Cortex of kidney (tissue), 1 donor: Measurements from ENCODE around the gene GCLM.
"Not testable (repeated sequence)": the region's sequence is repeated elsewhere in the genome, so short reads cannot be mapped to it uniquely, and the experiment has no call there.

Experiments
- DNase-seq: peaks from one replicate; lab custom pipeline; 2025; lab: John Stamatoyannopoulos, UW

Gene GCLM

GRCh38 chr1:93888900-93889299 lies 20.3 kb downstream of the GCLM start:
- DNase-seq = no peak

DNA sequence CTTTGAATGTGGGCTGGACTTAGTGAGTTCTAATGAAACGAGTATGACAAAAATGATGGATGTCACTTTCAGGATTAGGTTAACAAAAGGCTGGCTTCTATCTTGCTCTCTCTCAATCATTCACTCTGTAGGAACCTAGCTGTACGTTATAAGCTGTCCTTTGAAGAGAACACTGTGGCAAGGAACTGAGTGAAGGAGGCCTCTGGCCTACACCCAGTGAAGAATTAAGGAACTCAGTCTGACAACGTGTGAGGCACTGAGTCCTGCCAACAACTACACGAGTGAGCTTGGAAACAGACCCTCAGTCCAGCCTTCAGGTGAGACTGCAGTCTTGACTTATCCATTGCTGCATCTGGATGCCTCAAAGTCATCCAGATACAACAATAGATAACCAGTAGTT lies 27.0 kb downstream of the GCLM start:
- no peak for DNase-seq

DNA sequence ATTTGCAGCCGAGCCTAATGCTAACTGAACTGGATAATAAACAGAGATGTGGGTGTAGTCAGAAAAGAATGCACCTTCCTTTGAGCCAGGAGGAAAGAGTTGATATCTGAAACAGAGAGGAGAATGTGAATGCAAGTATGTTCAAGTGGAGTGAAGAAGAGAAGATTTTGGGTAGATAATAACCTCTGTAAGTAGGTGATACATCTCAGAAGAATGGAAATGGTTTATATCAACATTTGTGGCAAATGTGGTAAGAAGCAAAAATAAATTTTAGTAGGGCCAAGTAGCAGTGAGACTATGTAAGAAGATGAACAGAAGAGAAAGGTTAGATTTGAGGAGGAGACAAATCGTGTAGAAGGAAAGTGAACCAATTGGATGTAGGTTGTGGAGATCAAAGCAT lies 28.5 kb downstream of the GCLM start:
- DNase-seq = no peak

DNA sequence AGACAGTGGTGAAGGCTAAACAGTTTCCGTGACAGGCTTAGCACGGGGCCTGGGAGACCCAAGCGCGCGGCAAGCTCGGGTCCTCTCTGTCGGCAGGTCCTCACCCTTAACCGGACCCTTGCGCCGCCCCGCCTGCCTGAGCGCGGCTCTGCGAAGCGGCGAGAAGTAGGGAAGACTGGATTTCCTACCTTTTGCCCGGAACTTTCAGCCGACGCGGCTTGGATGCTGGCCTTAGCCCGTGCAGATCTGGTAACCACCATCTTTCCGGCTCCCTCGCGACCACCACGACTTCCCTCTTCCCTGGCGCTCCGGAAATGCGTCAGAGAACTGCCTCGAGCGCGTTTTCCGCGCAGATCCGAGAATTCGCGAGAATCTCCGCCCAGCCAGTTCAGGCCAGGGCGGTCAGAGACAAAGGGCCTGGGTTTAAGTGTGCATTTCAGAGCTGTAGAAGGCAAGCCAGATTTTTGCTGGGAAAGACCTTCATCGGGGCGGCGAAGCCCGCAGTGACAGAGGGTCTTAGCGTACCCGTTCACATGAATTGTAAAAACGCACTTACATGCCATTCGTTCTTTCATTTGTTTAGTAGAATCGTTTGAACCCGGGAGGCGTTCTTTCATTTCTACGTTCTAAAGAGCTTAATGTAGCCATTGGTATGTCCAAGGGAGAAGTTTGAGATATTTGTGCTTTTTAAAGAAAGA lies 30.2 kb downstream of the GCLM start, which contains the start of gene DNTTIP2:
Gene DNTTIP2 (minus strand): TSS at position 318 of the 698 bp plus-strand sequence. CDS start 58 bp downstream, at position 260.
- DNase-seq = peak; percentile 9

- DNase-seq = no peak
Observed at GRCh38 chr1:93878501-93878888, 30.7 kb downstream of the GCLM start.

DNA sequence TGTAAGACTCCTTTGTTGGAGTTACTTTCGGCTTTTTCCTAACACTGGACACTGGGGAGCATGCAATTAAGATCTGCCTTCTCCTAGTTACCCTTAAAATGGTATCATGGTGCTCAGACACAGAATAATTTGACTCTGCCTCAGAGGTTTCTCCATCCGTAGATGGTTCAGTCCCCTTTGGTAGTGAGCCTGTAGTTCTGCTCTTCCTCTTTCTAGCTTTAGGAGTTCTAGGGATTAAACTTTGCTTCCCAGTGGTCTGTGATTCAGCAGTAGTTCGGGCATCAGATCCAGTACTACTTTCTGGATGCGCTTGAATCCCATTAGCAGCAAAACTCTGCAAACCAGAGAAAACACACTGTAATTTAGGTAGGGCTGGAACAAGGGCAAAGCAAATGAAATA lies 31.7 kb downstream of the GCLM start:
- no peak for DNase-seq

DNA sequence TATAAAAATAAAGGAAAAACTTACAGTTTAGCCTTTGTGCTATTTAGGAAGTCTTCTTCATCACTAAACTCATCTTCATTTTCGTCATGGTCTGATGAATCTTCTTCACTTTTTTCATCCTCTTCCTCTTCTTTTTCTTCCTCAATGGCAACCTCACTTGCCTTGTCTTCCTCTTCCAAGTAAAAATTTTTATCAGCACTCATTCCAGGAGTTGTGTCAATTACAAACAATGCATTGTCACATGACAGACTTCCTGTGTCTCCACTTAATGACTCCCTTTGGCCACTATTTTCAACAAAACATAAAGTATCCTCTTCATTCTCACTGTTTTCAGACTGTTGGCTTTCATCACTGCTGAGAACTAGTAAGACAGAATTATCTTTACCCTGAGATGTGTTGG lies 33.0 kb downstream of the GCLM start:
- no peak for DNase-seq

GRCh38 chr1:93874025-93874651 lies 35.1 kb downstream of the GCLM start:
- no peak for DNase-seq

GRCh38 chr1:93871366-93871765 lies 37.9 kb downstream of the GCLM start:
- DNase-seq = no peak

- DNase-seq = no peak
Observed at GRCh38 chr1:93869653-93870052, 39.6 kb downstream of the GCLM start.

DNA sequence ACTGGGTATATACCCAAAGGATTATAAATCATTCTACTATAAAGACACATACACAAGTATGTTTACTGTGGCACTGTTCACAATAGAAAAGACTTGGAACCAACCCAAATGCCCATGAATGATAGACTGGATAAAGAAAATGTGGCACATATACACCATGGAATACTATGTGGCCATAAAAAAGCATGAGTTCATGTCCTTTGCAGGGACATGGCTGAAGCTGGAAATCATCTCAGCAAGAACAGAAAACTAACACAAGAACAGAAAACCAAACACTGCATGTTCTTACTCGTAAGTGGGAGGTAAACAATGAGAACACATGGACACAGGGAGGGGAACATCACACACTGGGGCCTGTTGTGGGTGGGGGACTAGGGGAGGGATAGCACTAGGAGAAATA lies 40.7 kb downstream of the GCLM start:
- DNase-seq = not testable (repeated sequence)

DNA sequence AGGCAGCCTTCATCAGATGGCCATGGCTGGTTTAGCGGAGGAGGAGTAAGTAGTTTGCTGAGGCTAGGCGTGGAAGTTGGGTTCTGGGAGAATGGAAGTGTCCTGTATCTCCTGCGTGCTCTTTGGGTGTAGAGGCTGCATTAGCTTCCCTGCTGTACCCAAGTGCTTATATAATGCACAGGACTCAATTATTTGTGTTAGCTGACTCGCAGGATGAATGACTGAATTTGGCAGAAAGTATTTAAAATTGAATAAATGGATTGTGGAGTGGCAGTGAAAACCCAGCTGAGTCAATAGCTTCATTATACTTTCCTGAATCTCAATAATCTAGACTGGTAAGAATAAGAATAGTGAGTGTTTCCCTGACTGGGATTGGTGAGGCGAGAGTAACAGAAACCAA lies 44.0 kb downstream of the GCLM start:
- DNase-seq = no peak

DNA sequence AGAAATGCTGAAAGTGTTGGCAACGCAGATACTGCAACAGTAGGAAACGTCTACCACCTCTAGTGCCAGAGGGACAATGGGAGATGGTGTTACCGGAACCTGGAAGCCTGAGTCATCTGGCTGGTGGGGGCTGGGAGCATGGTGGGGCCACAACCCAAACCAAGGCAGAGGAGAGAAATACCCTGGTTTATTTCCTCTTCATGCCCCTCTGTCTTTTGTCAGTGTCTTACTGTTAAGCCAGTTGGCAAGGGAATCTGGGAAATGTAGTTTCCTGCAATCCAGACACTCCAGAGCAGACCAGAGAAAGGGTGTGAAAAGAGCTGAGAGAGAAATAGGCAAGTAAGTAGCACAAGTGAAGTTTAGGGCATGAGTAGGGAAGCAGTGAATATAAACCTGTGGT lies 45.1 kb downstream of the GCLM start:
- DNase-seq = no peak

- DNase-seq = not testable (repeated sequence)
Observed at GRCh38 chr1:93857653-93858052, 51.6 kb downstream of the GCLM start.

DNA sequence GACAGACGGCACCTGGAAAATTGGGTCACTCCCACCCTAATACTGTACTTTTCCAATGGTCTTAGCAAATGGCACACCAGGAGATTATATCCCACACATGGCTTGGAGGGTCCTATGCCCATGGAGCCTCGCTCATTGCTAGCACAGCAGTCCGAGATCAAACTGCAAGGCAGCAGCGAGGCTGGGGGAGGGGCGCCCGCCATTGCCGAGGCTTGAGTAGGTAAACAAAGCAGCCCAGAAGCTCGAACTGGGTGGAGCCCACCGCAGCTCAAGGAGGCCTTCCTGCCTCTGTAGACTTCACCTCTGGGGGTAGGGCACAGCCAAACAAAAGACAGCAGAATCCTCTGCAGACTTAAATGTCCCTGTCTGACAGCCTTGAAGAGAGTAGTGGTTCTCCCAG lies 53.2 kb downstream of the GCLM start:
- DNase-seq = not testable (repeated sequence)

DNA sequence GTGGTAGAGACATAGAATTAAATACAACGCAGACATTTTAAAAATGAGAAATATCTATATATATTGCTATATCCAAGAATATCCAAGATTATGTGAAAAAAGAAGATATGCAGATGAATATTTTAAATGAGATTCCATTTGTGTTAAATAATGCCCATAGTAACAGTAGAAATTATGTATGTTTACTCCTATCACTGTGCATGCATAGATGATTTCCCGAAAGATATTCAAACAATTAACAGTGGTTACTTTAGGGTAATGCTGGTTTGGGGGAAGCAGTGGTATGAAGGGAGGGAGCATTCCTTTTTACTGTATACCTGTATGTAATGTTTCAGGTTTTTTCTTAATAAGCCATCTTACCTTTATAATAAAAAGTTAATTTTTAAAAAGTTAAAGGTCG lies 55.3 kb downstream of the GCLM start:
- DNase-seq = no peak

GRCh38 chr1:93851878-93852277 lies 57.4 kb downstream of the GCLM start:
- no peak for DNase-seq

DNA sequence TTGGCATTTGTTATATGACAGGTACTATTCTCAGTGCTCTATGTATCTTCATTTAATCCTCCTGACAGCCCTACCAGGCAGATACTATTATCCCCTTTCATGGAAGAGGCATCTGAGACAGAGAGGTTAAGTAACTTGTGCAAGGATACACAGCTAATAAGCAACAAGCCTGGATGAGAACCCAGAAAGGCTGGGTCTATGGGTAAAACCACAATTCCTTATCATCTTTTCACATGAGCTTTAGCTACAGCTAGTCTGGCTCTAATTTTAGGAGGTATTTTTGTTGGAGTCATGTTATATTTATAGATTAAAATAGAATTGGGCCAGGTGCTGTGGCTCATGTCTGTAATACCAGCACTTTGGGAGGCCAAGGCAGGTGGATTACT lies 57.9 kb downstream of the GCLM start:
- DNase-seq = no peak

DNA sequence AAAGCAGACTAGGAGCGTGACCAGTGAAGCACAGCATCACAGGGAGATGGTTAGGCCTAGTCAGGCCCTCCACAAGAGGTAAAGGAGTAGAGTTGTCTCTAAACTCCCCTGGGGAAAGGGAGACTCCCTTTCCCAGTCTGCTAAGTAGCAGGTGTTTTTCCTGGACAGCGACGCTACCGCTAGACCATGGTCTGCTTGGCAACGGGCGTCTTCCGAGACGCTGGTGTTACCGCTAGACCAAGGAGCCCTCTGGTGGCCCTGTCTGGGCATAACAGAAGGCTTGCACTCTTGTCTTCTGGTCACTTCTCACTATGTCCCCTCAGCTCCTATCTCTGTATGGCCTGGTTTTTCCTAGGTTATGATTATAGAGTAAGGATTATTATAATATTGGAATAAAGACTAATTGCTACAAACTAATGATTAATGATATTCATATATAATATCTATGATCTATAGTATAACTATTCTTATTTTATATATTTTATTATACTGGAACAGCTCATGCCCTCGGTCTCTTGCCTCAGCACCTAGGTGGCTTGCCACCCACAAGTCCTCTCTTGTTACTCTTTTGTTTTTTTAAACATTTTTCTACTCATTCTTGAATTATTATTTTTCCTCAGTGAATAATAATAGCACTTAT lies 58.4 kb downstream of the GCLM start:
- DNase-seq = not testable (repeated sequence)

DNA sequence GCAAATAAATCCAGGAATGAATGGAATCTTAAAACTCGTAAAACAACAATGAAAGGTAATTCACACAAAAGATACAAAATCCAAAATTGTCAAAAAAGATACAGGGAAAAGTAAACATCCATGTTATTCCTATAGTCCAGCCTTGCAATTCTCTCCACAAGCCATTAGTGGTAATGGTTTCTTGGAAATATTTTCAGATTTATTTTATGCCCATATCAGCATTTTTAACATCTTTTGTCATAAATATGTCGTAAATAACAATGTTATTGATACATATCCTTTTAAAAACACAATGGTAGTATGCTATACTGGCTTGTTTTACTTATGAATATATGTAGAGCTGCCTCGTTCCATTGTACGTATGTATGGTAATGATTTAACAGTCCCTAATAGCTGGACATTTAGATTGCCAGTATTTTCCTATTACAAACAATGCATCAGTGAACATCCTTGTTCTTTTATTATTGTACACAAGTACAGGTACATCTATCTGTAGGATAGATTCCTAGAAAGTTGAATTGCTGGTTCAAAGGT lies 60.8 kb downstream of the GCLM start:
- DNase-seq = no peak

- DNase-seq = no peak
Observed at GRCh38 chr1:93847811-93848288, 61.4 kb downstream of the GCLM start.

DNA sequence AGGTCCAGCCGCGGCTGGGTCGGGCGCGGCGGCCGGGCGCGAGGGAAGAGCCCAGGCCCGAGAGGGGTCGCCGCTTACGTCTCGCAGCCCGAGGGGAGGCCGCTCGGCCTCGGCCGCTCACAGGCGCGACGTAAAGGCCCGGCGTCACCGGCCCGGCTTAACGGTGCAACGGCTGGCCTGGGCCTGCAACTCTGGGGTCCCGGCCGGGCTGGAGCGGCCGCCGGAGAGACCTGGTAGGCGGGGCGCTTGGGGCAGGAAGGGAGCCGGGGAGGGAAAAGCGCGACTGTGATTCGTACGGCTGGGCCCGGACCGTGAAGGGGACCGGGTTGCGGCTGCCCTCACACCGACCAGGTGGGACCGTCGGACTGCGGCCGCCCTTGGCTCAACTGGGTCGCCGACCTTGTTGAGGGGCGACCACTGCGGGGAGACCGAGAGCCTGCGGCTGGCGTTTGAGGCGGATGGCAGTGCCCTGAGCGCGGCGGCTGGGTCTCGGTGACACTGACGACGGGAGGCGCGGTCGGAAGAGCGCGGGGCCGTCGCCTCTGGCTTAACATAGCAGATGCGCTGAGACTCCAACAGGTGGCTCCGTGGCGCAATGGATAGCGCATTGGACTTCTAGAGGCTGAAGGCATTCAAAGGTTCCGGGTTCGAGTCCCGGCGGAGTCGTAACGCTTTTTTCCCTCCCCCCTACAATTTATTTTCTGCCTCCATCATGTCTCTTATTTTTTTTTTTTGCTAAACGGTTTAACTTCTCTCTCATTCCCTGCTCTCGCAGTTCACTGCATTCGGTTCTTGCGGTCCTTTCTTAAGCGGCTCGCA lies 62.0 kb downstream of the GCLM start:
- DNase-seq = peak; percentile 29
